ENCODE measurements around the gene GPR141.

GRCh38 chr7:37660614-37661013 lies 23.0 kb upstream of the GPR141 start:
- TF ChIP-seq POLR2A (IDR thresholded peaks at IDR 0.05; ENCODE audit: low read depth) (no peak), CTCF (IDR thresholded peaks at IDR 0.05) (no peak), POLR2AphosphoS5 (IDR thresholded peaks at IDR 0.05) (no peak), EP300 (IDR thresholded peaks at IDR 0.05) (no peak)
